ENCODE measurements around the gene PRR5. TPM values are rescaled to one million over a fixed set of nuclear protein-coding genes. Genes with fewer than 3 reads are reported as not detected.

Gene PRR5
- total RNA-seq, 2 donors from 2014 or later: 7.3 to 30.0 TPM

DNA sequence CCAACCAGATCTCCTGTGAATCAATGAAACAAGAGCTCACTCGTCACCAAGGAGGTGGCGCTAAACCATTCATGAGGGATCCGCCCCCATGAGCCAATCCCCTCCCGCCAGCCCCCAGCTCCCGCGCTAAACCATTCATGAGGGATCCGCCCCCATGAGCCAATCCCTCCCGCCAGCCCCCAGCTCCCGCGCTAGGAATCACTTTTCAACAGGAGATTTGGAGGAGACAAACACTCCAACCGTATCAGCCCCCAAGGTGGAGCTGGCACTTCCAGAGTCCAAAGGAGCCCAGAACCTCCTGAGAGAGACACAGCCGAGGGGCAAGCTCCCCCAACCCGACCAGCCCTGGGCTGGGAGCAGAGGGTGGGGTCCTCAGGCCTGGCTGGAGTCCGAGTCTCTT is 40.9 kb upstream of the PRR5 start:
- no peak for TF ChIP-seq CTCF (IDR thresholded peaks at IDR 0.05)
- Histone ChIP-seq H3K4me1 (ENCODE audit: control insufficient read depth in 1 of 2, low read depth in 2 of 2) (peaks cover 3 to 15% of the 10 kb centered on the region in 2 donors), H3K36me3 (no peaks in the 10 kb centered on the region), H3K27ac (no peak overlapping the region), H3K4me3 (no peak overlapping the region), H3K9me3 (no peaks in the 10 kb centered on the region), H3K27me3 (replicated peaks; ENCODE audit: insufficient read depth) (no peaks in the 10 kb centered on the region)
- ATAC-seq (ENCODE audit: insufficient number of reproducible peaks, low FRiP score, low read depth) (no peak), DNase-seq (ENCODE audit: low spot score) (no peak)

DNA sequence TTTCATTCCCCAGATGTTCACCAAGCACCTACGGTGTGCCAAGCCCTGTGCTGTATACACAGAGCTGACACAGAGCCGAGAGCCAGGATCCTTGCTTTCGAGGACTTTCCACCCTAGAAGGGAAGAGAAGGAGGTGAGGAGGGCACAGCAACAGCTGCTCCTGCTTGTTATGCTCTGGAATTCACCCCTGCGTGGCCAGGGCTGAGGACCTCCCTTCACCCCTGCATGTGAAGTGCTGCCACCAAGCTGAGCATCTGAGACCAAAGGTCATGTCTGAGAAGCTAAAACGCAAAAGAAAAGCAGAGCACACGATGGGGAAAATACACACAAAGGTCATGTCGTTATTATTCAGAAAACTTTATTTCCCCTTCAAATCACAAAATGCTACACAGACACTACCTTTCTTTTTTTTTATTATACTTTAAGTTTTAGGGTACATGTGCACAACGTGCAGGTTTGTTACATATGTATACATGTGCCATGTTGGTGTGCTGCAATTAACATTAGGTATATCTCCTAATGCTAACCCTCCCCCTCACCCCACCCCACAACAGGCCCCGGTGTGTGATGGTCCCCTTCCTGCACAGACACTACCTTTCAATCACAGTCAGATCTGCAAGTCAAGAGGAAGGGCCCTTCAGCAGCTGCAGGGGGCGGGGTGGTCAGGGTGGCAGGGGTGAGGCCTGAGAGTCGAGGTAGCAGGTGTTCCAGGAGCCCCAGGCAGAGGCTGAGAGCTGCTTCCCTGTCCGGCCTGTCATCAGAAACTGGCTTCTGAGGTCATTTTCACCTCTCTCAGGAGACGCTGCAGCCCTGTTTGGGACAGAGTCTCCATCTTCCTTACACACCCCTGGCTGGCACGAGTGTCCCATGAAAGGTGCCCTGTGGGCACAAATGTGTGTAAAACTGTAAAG is 40.1 kb upstream of the PRR5 start:
- Histone ChIP-seq H3K27ac (no peak overlapping the region), H3K4me3 (no peak overlapping the region), H3K9me3 (no peaks in the 10 kb centered on the region), H3K4me1 (ENCODE audit: control insufficient read depth in 1 of 2, low read depth in 2 of 2) (peaks cover 3 to 15% of the 10 kb centered on the region in 2 donors), H3K27me3 (replicated peaks; ENCODE audit: insufficient read depth) (no peaks in the 10 kb centered on the region), H3K36me3 (no peaks in the 10 kb centered on the region)
- TF ChIP-seq CTCF (IDR thresholded peaks at IDR 0.05): no peak
- no peak for ATAC-seq (ENCODE audit: insufficient number of reproducible peaks, low FRiP score, low read depth)
- DNase-seq (ENCODE audit: low spot score): no peak

GRCh38 chr22:44663256-44663999 is 38.6 kb upstream of the PRR5 start:
- H3K27ac ChIP-seq: no peak overlapping the region
- DNase-seq (ENCODE audit: low spot score) (no peak), ATAC-seq (ENCODE audit: insufficient number of reproducible peaks, low FRiP score, low read depth) (no peak)
- H3K36me3 ChIP-seq: no peaks in the 10 kb centered on the region
- H3K4me1 ChIP-seq (ENCODE audit: control insufficient read depth in 1 of 2, low read depth in 2 of 2): peaks cover 0 to 8% of the 10 kb centered on the region in 2 donors
- H3K9me3 ChIP-seq: no peaks in the 10 kb centered on the region
- no peaks in the 10 kb centered on the region for H3K27me3 ChIP-seq (replicated peaks; ENCODE audit: insufficient read depth)
- TF ChIP-seq CTCF (IDR thresholded peaks at IDR 0.05): no peak
- no peak overlapping the region for H3K4me3 ChIP-seq

DNA sequence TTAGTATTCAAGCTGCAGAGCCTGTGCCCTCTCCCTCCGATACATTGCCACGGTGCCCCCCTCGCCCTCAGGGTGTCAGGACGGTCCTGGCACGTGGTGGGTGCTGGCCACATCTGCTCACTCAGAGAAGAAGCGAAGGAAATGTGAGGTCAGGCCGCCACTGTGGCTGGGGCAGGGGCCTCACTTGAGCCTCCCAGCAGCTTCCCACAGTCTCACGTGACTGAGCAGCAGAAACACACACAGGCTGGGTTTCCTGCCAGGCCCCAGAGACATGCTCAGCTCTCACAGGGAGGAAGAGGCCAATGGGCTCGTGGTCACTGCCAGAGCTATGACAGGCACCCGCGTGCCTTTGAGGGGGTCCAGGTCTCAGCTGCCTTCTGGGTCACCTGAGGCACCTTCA is 37.9 kb upstream of the PRR5 start:
- TF ChIP-seq CTCF (IDR thresholded peaks at IDR 0.05): no peak
- no peak overlapping the region for H3K4me3 ChIP-seq
- peaks cover 2% of the 10 kb centered on the region in 2 donors for H3K4me1 ChIP-seq (ENCODE audit: control insufficient read depth in 1 of 2, low read depth in 2 of 2)
- H3K27ac ChIP-seq: no peak overlapping the region
- DNase-seq (ENCODE audit: low spot score): no peak
- no peaks in the 10 kb centered on the region for H3K27me3 ChIP-seq (replicated peaks; ENCODE audit: insufficient read depth)
- H3K36me3 ChIP-seq: no peaks in the 10 kb centered on the region
- no peak for ATAC-seq (ENCODE audit: insufficient number of reproducible peaks, low FRiP score, low read depth)
- H3K9me3 ChIP-seq: no peaks in the 10 kb centered on the region

- no peaks in the 10 kb centered on the region for H3K9me3 ChIP-seq
- H3K4me1 ChIP-seq (ENCODE audit: control insufficient read depth in 1 of 2, low read depth in 2 of 2): peaks cover 3 to 7% of the 10 kb centered on the region in 2 donors
- ATAC-seq (ENCODE audit: insufficient number of reproducible peaks, low FRiP score, low read depth): no peak
- DNase-seq (ENCODE audit: low spot score): no peak
- TF ChIP-seq CTCF (IDR thresholded peaks at IDR 0.05): no peak
- no peak overlapping the region for H3K27ac ChIP-seq
- H3K36me3 ChIP-seq: no peaks in the 10 kb centered on the region
- H3K4me3 ChIP-seq: no peak overlapping the region
- H3K27me3 ChIP-seq (replicated peaks; ENCODE audit: insufficient read depth): no peaks in the 10 kb centered on the region
Measured at GRCh38 chr22:44665115-44665514, 36.9 kb upstream of the PRR5 start.
